T-helper 9 cell (primary cell): Measurements from ENCODE around the gene ASIC4.
A peak's percentile ranks its signal among the peaks of the same experiment; 100 is the strongest.

Source experiments
- DNase-seq: peaks from one replicate; pipeline ENCODE4 v3.0.0-alpha.2; 2020

ASIC4 gene

GRCh38 chr2:219537657-219538488, 23.6 kb downstream of the ASIC4 start:
- no peak for DNase-seq

- DNase-seq: no peak
Observed at GRCh38 chr2:219538504-219538951, 24.2 kb downstream of the ASIC4 start.

- DNase-seq: no peak
Observed at GRCh38 chr2:219538956-219539788, 24.9 kb downstream of the ASIC4 start.

GRCh38 chr2:219539926-219540678, 25.8 kb downstream of the ASIC4 start:
- no peak for DNase-seq

- no peak for DNase-seq
Observed at GRCh38 chr2:219540784-219541504, 26.7 kb downstream of the ASIC4 start.

GRCh38 chr2:219541611-219542180, 27.4 kb downstream of the ASIC4 start:
- peak; percentile 84 for DNase-seq

GRCh38 chr2:219542931-219543595, 28.8 kb downstream of the ASIC4 start:
- no peak for DNase-seq

GRCh38 chr2:219543596-219544358, 29.5 kb downstream of the ASIC4 start, which contains the start of the genes CHPF and TMEM198:
TSS of gene CHPF (minus strand) at chr2:219543809. CDS start at chr2:219543538, 271 bp downstream.
TSS of gene TMEM198 (plus strand) at chr2:219544028. CDS start at chr2:219544728, 700 bp downstream.
- DNase-seq: peak; percentile 84

- no peak for DNase-seq
Observed at GRCh38 chr2:219544567-219544966, 30.3 kb downstream of the ASIC4 start.

- DNase-seq: no peak
Observed at GRCh38 chr2:219545295-219545942, 31.1 kb downstream of the ASIC4 start.

GRCh38 chr2:219545943-219546352, 31.7 kb downstream of the ASIC4 start:
- DNase-seq: no peak

GRCh38 chr2:219547621-219548020, 33.3 kb downstream of the ASIC4 start:
- DNase-seq: no peak

GRCh38 chr2:219548990-219549389, 34.7 kb downstream of the ASIC4 start:
- DNase-seq: no peak

GRCh38 chr2:219549619-219550018, 35.3 kb downstream of the ASIC4 start:
- no peak for DNase-seq

GRCh38 chr2:219551441-219552381, 37.4 kb downstream of the ASIC4 start:
- DNase-seq: no peak

GRCh38 chr2:219552382-219553167, 38.3 kb downstream of the ASIC4 start:
- DNase-seq: peak; percentile 71

GRCh38 chr2:219553168-219553417, 38.8 kb downstream of the ASIC4 start:
- no peak for DNase-seq

GRCh38 chr2:219553463-219553963, 39.2 kb downstream of the ASIC4 start:
- no peak for DNase-seq
